ENCODE data around the gene ABCA2.

DNA sequence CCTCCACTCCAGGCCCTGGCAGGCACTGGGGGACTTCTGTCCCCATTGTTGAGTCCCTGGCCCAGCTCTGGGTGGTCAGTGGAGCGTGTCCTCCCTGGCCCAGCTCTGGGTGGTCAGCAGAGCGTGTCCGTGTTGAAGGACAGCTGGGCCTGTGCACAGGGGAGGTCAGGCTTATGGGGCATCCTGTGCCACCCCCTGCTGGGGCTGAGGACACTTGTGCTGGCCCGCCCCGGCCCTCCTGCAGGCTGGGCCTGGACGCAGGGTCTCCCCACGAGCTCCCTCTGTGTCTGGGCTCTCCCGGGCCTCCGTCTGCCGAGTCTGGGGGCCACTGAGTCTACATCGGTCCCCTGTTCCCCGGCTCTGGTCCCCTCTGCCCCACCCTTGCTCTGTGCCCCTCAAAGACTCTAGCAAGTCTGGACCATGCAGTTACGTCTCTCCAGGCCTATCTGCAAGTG, 20.2 kb downstream of the ABCA2 start:
- TF ChIP-seq CTCF (IDR thresholded peaks at IDR 0.05) (no peak), POLR2AphosphoS5 (IDR thresholded peaks at IDR 0.05; ENCODE audit: low read depth, low read length) (no peak)
